ENCODE measurements around the gene ADPRHL1.

GRCh38 chr13:113406321-113407102, 46.8 kb downstream of the ADPRHL1 start:
- TF ChIP-seq POLR2A (IDR thresholded peaks at IDR 0.05) = no peak
- TF ChIP-seq CTCF (IDR thresholded peaks at IDR 0.05) = no peak
- TF ChIP-seq EP300 (IDR thresholded peaks at IDR 0.05) = peak in 1 of 2 donors; percentile 40

Data from tibial nerve (tissue), 4 donors.